ENCODE data around the gene IDNK.

IDNK gene

DNA sequence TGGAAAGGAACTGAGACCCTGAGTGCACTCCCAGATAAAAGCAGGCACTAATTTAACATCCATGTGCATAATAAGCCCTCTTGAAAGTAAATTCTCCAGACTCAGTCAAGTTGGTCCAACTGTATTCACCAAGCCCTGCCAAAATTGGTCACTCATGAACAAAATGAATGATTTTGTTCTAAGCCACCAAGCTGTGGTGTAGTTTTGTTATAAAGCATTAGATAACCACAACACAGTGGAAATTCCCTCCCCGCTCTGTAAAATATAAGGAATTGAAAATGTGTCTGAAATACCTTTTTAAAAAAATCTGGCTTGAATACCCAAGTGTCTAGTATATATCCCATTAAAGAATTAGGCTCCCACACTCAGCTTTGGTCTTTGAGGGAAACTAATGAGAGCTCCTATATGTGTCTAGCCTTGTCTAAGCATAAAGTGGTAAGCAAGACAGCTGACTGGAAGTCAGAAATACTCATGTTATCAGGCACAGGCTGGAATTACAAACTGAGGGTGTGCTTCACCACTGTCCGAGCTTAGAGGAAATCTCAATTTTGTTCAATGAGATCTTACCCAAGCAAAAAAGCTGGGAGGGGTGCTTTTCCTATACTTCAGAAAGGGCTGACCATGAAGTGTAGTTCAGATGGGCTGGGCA is 33.2 kb downstream of the IDNK start:
- TF ChIP-seq, protein P1, sequence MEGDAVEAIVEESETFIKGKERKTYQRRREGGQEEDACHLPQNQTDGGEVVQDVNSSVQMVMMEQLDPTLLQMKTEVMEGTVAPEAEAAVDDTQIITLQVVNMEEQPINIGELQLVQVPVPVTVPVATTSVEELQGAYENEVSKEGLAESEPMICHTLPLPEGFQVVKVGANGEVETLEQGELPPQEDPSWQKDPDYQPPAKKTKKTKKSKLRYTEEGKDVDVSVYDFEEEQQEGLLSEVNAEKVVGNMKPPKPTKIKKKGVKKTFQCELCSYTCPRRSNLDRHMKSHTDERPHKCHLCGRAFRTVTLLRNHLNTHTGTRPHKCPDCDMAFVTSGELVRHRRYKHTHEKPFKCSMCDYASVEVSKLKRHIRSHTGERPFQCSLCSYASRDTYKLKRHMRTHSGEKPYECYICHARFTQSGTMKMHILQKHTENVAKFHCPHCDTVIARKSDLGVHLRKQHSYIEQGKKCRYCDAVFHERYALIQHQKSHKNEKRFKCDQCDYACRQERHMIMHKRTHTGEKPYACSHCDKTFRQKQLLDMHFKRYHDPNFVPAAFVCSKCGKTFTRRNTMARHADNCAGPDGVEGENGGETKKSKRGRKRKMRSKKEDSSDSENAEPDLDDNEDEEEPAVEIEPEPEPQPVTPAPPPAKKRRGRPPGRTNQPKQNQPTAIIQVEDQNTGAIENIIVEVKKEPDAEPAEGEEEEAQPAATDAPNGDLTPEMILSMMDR (IDR thresholded peaks at IDR 0.05): no peak

DNA sequence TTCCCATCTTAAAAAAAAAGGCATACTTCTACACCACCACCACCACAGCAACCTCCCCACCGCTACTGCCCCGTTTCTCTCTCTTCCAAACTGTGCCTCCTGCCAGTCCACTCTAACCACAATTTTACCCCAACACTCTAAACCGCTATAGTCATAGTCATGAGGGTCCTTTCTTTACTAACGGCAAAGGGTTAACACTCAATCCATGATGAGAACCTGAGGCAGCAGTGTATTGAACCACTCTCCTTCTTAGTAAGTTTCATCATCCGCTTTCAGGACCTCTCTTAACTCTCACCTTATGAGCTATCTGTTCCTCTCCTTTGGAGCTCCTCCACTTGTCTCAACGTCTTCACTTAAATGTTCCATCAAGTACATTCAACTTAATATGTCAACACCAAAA is 34.0 kb downstream of the IDNK start:
- TF ChIP-seq, protein P1 (IDR thresholded peaks at IDR 0.05): no peak

DNA sequence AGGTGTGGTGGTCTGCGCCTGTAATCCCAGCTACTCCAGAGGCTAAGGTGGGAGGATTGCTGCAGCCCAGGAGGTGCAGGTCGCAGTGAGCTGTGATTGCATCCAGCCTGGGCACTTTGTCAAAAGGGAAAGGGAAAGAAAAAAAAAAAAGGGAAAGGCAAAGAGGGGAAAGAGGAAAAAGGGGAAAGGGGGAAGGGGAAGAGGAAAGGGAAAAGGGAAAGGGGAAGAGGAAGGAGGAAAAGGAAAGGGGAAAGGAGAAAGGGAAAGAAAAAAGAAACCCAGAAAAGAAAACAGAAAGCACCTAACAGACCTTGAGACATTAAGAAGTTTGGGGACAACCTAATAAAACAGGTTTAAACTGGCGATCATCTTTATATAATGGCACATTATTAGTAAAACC is 40.0 kb downstream of the IDNK start:
- TF ChIP-seq, protein P1 (IDR thresholded peaks at IDR 0.05): no peak

DNA sequence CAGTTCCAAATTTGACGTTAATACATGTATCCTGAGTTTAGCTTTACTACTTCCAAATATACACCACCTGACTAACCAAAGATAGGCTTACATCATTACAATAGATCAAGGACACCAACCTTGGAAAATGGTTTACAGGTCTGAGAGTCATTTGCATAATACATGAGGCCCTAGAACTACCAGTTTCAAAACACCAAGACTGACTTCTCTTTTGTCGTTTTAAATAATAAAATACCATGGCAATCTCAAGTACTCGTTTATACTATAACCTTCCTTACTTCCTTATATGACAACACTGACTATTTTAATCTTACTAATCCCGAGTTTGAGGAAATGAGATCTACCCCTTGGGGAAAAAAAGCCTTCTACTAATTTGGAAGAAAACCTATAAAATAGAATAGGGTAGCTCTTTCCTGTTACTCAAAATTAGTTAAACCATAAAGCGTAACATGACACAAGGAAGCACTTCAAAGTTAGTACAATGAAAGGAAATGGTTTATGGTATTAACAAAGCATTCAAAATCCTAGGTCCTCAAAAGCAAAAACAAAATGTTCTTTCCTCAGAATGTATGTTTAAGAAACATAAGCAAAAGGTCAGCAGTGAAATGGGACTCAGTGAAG is 42.7 kb downstream of the IDNK start:
- TF ChIP-seq, protein P1 (IDR thresholded peaks at IDR 0.05): no peak

DNA sequence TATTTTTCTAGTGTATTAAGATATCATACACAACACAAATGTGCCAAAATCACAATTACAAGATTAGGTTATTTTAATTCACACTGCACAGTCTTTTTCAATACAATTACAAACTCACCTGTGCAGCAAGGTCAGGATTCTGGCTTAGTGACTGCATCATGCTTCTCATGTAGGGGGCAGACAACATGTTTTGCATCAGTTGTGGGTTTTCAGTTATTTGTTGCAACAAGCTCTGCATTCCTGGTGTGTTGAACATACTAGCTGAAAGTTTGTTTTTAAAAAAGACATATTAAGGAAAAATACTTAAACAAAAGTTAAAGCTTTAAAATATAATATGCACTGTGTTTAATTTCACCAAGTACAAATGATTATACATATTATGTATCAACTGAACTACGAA is 46.1 kb downstream of the IDNK start:
- TF ChIP-seq, protein P1 (IDR thresholded peaks at IDR 0.05): no peak

DNA sequence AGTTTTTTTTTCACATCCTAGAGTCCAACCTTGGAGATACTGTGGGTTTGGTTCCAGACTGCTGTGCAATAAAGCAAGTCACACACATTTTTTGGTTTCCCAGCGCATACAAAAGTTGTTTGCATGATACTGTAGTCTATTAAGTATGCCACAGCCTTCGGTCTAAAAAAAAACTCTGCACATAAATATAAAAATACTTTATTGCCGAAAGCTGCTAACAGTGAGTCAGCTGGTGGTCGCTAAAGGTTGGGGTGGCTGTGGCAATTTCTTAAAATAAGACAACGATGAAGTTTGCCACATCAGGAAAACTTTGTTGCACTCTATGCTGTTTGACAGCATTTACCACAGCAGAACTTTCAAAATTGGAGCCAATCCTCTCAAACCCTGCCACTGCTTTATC is 47.4 kb downstream of the IDNK start:
- TF ChIP-seq, protein P1 (IDR thresholded peaks at IDR 0.05): no peak

DNA sequence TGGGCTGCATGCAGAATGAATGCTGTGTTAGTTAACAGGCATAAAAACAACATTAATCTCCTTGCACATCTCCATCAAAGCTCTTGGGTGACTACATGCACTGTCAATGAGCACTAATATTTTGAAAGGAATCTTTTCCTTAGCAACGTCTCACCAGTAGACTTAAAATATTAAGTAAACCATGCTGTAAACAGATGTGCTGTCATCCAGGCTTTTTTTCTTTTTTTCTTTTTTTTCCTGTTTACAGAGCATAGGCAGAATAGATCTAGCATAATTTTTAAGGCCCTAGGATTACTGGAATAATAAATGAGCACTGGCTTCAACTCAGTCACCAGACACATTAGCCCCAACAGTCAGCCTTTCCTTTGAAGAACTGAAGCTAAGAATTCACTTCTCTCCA is 48.5 kb downstream of the IDNK start:
- TF ChIP-seq, protein P1 (IDR thresholded peaks at IDR 0.05): no peak

Data from LNCAP (cell line).